ENCODE measurements around the gene CEACAM6.

- TF ChIP-seq, protein P1, sequence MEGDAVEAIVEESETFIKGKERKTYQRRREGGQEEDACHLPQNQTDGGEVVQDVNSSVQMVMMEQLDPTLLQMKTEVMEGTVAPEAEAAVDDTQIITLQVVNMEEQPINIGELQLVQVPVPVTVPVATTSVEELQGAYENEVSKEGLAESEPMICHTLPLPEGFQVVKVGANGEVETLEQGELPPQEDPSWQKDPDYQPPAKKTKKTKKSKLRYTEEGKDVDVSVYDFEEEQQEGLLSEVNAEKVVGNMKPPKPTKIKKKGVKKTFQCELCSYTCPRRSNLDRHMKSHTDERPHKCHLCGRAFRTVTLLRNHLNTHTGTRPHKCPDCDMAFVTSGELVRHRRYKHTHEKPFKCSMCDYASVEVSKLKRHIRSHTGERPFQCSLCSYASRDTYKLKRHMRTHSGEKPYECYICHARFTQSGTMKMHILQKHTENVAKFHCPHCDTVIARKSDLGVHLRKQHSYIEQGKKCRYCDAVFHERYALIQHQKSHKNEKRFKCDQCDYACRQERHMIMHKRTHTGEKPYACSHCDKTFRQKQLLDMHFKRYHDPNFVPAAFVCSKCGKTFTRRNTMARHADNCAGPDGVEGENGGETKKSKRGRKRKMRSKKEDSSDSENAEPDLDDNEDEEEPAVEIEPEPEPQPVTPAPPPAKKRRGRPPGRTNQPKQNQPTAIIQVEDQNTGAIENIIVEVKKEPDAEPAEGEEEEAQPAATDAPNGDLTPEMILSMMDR (IDR thresholded peaks at IDR 0.05), result peak; percentile 51 to 81 (median 70)
- TF ChIP-seq POLR2A (IDR thresholded peaks at IDR 0.05) (no peak), POLR2AphosphoS5 (IDR thresholded peaks at IDR 0.05) (no peak)
Observed at GRCh38 chr19:41753159-41753558, 2.2 kb upstream of the CEACAM6 start.
